HG02884 (cell line): ENCODE measurements around the gene KCNE4.
A peak's percentile ranks its signal among the peaks of the same experiment; 100 is the strongest.
"Not testable (repeated sequence)": the region's sequence is repeated elsewhere in the genome, so short reads cannot be mapped to it uniquely, and the experiment has no call there.

Experiments used
- ATAC-seq: cut with Tn5 transposase; IDR thresholded peaks from one replicate; pipeline ENCODE4 v1.9.1; 2021; ENCODE audit warnings: mild to moderate bottlenecking, moderate library complexity; ENCODE audit not compliant: unreplicated experiment

The KCNE4 gene

DNA sequence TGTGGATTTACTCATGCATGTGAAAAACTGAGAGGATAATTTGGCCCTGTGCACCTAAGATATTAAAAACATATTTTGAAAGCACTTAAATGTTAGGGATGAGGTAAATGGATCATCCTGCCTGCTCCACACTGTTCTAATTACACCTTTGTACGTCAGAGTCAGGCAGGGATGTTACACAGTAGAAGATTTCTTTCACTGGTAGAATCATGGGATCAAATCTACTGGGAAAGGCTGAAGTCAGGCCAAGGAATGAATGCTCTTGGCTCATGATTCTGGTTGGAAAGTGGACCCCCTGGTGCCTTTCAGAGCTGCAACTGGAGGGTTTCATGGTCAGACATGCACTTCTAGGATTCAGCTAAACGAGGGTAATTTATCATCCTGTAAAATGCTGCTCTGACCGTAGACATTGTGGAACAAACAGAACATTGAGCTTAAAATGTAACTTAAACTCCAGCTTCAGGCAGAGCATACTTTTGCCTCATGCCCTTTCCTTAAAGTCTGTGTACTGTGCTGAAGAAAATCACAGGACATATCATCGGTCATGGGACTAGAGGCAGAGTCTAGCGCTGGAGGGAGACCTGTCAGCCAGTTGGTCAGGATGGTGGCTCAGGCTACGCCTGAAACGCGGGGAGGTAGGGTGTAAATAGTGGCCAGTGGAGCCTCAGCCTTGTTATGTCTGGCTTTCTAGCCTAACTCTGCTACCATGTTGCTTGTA, 4.9 kb downstream of the KCNE4 start:
- no peak for ATAC-seq

DNA sequence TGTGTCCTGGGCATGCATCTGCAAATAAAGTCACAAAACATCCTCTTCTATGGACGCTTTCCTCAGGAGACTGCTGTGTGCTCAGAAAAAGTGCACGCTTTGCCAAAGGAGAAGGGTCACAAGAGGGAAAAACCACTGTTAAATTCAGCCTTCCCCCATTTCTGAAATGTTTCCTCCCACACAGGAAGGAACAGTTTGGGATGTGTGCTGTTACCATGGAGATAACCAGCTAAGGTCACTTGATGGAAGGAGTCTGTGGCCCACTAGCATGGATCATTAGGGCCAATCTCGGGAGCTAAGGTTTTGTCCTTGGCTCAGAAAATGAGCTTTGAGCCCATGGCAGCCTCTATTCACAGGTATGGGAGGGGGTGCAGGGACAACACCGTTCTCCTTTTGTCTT, 5.6 kb downstream of the KCNE4 start:
- no peak for ATAC-seq

DNA sequence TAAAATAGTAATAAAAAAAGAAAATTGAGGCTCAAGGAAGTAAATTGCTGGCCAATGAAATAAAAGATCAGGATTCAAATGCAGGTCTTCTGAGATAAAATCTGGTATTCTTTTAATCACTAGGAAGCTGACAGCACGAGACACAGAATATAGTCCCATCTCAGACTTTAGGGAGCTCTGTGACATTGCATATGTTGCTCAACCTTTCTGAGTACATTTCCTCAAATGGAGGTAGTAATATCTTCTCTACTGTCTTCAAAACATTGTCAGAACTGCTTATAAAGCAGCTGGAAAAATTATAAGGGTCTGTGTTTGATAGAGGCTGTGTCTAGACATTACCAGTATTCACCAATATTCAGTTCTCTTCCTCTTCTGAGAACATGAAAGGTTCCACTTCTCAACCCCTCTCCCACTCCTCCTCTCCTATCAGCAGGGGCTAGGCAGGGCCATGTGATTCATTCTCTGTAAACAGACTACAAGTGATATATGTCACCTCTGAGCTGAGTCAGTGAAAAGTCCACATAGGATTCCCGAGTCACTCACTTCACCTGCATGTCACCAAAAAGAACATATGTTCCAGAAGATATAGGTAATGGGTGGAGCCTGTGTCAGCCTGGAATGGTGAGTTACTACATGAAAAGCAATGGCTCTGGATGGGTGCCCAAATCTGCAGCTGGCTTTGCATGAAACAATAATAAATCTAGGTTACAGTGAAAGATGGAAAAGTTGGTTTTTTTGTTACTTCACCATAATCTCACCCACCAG, 7.1 kb downstream of the KCNE4 start:
- ATAC-seq = no peak

DNA sequence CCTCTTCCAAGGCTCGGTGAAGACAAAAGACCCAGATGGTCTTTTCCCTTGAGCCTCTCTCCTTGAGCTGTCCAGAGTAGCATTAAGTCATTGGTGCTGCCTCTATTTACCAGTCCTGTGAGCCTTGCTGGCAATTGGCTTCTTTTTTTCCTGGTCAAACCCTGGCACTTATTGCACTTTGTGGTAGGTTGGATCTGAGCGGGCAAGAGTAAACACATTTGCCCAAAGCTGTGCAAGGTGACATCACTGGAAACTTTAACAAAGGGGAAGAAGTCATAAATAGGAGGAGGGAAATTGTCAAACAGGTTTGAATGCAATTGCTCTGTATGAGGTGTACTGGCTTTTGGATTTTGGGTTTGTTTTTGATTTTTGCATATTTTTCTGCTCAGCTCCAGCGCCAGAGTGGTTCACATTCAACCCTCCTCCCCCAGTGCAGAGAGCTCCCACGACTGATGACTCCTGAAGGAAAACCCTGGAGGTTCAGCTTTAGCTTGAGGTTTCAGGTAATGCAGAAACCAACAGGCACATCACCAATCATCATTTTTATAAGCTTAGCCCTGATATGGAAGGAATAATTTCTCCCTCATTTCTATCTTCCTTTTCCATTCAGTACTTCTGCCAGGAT, 8.3 kb downstream of the KCNE4 start:
- ATAC-seq = no peak

DNA sequence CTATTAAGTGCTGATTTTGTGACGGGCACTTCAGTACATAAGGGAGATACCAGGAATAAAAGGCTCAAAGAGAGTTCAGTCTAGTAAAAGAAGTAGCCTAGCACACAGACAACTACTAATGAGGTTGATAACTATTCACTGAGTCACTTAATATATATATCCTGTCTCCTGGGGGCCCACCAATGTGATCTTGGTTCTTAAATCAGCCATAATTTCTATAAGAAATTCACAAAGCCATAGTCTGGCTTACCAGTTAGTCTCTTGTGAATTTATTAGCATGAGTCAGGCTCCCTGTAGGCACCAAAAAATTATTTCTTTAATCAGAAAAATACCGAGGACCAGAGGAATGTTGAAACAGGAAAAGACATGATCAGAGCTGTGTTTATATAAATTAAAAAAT, 10.4 kb downstream of the KCNE4 start:
- no peak for ATAC-seq

DNA sequence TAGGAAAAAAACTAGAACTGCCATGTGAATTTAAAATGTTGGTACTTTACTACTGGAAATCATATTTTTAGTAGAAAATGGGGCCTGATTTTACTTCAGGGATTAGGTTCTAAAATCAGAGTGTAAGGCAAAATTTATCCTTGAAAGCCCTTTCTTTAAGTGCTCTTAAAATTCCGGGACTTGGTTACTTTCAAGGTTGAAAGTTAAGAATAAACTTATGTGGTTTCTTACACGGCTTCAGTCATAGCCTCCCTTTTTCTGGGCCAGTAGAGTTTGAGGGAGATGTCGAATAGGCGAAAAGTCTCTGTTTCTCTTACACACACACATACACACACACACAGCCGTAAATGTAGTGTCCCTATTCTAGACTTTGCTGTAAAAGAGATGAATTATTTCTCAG, 13.1 kb downstream of the KCNE4 start:
- no peak for ATAC-seq

DNA sequence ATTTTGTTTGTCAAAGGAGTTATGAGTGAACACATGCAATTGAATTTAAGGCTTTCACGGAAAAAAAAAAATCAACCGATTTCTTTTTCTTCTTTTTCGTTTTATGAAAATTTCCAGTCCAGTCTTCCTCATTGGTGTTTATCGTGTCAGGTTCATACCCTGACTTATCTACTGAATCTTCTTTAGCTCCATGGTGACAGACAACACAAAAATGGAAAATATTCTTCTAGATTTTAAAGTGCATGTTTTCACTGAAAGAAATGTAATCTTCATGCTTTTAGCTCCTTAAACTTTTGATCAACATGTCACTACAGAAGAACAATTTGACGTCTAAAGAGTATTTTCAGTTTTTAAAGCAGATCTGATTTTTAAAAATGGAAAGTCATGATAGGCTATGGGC, 14.7 kb downstream of the KCNE4 start:
- ATAC-seq = no peak

DNA sequence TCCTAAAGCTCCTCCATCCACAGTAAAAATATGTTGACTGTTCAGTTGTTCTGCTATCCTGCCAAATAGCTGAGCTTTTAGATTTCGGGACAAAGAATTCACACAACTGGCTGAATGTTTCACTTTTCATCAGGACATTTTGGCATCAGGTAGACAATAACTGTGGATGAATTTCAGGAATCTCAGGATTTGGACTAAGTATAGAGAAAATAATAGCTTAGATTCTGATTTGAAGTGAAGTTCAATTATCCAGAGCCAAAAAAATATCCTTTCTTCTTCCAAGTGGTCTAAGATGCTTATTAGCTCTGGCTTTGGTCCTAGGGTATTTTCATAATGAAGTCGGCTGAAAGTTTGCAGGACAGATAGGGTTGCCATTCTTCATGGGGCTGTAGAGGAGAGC, 16.1 kb downstream of the KCNE4 start:
- no peak for ATAC-seq

DNA sequence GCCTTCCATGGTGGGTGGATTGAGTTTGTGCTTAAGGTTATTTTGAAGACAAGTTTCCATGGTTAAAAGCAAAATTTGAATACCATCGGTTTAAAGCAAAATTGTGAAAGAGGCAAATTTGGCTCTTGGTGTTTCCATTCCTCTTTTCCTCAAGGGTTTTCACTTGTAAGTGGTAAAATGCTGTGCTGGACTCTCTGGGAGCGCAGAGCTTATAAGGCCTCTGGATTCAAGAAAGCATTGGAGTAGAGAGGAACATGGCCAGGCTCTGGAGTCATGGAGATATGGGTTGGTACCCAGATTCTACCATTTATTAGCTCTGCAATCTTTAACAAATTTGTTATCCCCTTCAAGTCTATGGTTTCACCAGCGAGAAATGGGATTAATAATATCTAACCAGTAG, 17.5 kb downstream of the KCNE4 start:
- no peak for ATAC-seq

DNA sequence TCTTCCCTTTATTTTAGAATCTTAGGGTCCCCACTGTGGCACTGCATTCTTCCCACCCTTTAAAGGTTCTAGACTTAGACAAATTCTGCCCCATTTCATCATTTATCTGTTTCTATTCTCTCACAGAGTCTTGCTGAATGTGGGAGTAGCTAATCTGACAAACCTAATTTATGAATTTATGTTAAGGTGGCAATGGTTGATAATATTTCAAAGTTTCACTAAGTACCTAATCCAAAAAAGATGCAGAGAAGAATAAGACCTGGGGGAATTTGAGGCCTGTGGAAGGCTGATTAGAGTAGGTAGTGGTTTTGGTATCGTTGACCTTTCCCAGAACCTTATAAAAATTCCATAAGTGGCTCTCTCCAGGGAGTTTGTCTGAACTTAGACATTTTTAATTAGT, 18.0 kb downstream of the KCNE4 start:
- ATAC-seq = no peak

DNA sequence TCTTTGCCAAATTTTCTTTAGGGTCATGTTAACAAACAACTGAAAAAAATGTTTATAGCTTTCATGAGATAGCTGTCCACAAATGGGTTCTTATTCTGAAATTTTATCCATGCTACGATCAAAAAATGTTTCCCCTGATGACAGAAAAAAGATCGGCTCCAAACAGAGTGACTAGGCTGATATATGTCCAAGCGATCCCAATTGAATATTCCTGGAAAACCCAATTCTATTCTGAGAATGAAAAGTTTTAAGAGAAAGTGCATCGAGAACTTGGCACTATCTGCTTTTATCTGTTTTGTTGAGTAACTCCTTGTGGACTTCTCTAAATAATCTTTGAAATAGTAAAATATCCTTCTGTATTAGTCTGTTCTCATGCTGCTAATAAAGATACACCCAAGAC, 19.1 kb downstream of the KCNE4 start:
- ATAC-seq = no peak

DNA sequence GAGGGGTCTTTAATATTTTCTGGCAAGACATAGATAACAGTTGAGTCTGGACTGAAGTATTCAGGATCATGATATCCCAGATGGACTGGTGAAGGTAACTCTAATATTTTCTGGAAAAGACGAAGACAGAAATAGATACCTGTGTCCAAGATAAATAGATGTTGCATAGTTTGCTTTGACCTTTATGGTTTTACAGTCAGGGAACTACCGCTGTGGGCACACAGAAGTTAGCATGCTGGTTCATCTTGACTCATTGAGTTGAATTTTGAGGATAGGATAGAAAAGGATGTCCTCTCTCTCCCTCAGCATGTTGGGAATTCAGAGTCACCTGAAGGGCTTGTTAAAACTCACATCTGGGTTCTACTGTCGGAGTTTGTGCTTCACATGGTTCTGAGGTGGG, 20.8 kb downstream of the KCNE4 start:
- no peak for ATAC-seq

DNA sequence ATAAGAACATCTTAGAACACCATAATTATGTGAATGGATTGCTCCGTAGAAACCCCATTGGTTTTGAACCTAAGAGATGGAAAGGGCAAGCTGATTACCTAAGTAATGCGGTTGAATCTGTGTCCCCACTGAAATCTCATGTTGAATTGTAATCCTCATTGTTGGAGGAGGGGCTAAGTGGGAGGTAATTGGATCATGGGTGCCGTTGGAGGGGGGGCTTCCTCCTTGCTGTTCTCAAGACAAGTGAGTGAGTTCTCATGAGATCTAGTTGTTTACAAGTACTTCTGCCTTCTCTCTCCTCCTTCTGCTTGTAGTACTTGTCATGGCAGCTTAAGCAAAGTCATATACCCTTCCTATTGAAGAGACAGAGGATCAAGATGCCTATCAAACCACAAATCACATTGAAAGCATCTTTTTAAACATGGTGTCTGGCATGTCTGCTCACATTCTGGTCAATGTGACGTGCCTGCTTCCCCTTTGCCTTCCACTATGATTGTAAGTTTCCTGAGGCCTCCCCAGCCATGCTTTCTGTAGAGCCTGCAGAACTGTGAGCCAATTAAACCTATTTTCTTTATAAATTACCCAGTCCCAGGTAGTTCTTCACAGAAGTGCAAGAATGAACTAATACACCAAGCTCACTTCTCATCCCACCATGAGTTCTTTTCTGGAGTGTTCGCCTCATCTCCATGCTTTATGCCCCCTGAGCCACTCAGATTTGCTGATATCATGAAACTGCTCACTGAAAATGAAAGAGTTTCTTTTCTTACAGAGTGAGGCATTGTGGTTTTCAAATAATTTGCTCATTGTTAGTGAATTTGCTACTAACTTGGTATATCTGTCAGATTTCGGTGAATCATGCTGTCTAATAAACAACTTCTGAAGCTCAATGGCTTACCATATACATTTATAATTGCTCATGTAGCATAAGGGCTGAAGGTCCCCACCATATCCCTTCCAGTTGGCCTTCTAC, 23.6 kb downstream of the KCNE4 start:
- ATAC-seq = peak; percentile 81

DNA sequence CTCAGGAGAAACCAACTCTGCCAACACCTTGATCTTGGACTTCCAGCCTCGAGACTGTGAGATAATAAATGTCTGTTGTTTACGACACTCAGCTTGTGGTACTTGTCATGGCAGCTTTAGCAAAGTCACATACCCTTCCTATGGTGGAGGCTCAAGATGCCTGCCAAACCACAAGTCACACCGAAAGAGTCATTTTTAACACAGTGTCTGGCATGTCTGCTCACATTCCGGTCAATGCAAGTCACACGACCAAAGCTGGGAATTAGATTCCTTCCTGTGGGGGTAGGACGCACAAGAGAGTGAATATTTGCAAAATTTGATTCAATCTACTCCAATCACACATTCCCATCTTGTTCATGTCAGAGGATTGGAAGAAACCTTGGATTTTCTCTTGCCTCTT, 24.6 kb downstream of the KCNE4 start:
- no peak for ATAC-seq

DNA sequence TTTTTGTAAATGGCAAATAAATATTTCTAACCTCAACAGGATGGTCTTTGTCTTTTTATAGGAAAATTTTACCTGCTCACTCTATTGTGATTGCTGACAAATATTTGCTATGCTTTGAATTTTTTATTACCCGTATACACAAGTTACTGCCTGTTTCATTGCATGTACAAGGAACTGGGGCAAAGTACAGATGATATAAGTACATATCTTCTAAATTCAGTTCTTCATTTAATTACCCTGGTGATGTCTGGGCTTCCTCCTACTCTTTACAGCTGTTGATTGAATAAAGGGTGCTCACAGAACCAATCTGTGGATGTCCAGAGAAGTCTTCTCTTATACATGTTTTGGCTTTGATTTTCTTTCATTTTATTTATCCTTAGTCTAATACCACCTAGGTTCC, 26.5 kb downstream of the KCNE4 start:
- no peak for ATAC-seq

DNA sequence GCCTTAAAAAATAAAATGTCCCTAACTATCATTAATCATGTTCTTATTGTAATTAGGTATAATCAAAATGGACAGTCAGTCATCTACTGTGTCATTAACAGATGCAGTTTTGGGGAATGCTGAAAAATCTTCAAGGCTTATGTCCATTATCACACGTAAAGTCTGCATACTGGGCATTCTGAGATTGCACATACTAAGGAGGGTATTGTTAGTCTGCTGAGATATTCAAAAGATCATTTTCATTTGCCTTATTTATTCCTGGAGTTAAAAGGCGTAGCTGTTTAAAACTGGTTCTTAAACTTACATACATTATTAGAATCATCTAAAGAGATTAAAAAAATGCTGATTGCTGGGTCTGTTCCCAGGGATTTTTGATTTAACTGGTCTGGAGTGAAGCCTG, 27.4 kb downstream of the KCNE4 start:
- no peak for ATAC-seq

DNA sequence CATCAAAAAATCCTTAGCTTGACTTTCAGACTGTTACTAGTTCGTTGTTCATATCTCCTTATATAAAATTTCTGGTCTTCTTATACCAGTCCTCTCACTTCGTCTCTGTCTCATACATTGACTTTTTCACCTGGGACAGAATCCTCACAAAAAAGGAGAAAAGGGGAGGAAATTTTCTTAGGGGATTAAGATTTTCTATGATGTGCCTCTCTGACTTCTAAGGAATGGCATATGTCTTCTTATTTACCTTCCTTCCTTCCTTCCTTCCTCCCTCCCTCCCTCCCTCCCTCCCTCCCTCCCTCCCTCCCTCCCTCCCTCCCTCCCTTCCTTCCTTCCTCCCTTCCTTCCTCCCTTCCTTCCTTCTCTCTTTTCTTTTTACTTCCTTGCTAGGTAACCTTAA, 27.9 kb downstream of the KCNE4 start:
- no peak for ATAC-seq

DNA sequence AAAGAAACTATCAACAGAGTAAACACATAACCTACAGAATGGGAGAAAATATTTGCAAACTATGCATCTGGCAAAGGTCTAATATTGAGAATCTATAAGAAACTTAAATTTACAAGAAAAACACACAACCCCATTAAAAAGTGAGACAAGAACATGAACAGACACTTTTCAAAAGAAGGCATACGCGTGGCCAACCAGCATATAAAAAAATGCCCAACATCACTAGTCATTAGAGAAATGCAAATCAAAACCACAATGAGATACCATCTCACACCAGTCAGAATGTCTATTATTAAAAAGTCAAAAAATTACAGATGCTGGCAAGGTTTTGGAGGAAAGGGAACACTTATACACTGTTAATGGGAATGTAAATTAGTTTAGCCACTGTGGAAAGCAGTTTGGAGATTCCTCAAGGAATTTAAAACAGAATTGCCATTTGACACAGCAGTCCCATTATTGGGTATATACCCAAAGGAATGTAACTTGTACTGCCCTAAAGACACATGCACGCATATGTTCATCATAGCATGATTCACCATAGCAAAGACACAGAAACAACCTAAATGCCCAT, 28.9 kb downstream of the KCNE4 start:
- not testable (repeated sequence) for ATAC-seq

DNA sequence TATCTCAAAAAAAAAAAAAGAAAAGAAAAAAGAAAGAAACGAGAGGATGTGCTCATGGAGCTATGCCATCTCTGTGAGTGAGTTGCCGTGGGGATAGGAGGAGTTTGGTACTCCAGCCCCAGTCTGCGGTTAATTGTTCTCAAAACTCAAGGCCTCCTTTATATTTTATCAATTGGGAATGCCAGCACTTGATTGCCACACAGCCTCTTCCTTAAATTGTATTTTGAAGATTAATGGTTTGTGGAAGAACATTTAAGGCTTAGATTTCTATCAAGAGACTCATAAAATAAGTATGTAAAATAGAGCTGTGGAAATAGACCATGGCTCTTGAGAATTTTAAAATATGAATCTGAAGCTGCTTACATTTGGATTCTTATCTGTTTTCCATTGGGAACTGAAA, 29.8 kb downstream of the KCNE4 start:
- no peak for ATAC-seq

DNA sequence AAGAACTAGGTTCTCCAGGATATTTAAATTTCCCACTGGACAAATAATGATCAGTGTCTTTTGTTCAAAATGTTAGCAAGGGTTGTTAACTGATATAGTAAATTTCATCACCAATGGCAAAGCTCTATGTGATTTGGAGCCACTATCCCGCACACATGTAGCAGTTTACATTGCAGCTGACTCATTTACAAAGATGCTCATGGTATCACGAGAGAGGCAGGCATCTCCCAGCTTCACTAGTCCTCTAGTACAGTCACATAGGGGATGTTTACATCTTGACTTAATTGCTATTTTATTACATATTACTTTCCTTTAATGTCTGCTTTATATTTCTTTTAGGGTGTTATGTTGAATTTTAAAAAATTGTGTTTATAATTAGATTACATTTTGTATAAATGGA, 30.7 kb downstream of the KCNE4 start:
- ATAC-seq = no peak
